IPS-20b (cell line): Measurements from ENCODE around the gene FZD2.
"Not testable (repeated sequence)": the region's sequence is repeated elsewhere in the genome, so short reads cannot be mapped to it uniquely, and the experiment has no call there.

Source experiments
- H3K27ac ChIP-seq: one replicate; pipeline ENCODE4 v1.5.1; 2013; ENCODE audit warnings: low read length
- H3K27me3 ChIP-seq: 2 replicates; pipeline ENCODE4 v1.6.1; 2013; ENCODE audit warnings: mild to moderate bottlenecking, low read length, inconsistent platforms; ENCODE audit not compliant: insufficient read depth
- H3K36me3 ChIP-seq: 2 replicates; pipeline ENCODE4 v1.6.1; 2013; ENCODE audit warnings: low read depth, mild to moderate bottlenecking, inconsistent platforms, low read length, moderate library complexity; ENCODE audit not compliant: insufficient read depth
- H3K4me1 ChIP-seq: 2 replicates; pipeline ENCODE4 v1.6.1; 2013; ENCODE audit warnings: mild to moderate bottlenecking, control low read depth, inconsistent platforms, low read length, moderate library complexity; ENCODE audit not compliant: insufficient read depth
- H3K4me3 ChIP-seq: 2 replicates; pipeline ENCODE4 v1.5.1; 2013; ENCODE audit warnings: mild to moderate bottlenecking, low read length, inconsistent platforms
- H3K9ac ChIP-seq: 2 replicates; pipeline ENCODE4 v1.6.1; 2013; ENCODE audit warnings: low read depth, mild to moderate bottlenecking, inconsistent platforms, low read length, moderate library complexity
- H3K9me3 ChIP-seq: 2 replicates; pipeline ENCODE4 v1.6.1; 2013; ENCODE audit warnings: mild to moderate bottlenecking, low read depth, low read length, inconsistent platforms; ENCODE audit not compliant: insufficient read depth

The FZD2 gene

GRCh38 chr17:44536090-44536953 is 21.0 kb upstream of the FZD2 start:
- Histone ChIP-seq H3K27ac (no peak overlapping the region), H3K9ac (no peak overlapping the region), H3K27me3 (peaks cover 49% of the 10 kb centered on the region), H3K36me3 (no peaks in the 10 kb centered on the region), H3K4me3 (no peak overlapping the region), H3K9me3 (no peaks in the 10 kb centered on the region), H3K4me1 (peaks cover 13% of the 10 kb centered on the region; the same call in 1 of the 2 replicates)

- H3K27ac ChIP-seq, H3K4me3 ChIP-seq, H3K36me3 ChIP-seq, H3K9ac ChIP-seq, H3K9me3 ChIP-seq: not testable (repeated sequence)
- Histone ChIP-seq H3K27me3 (peaks cover 64% of the 10 kb centered on the region), H3K4me1 (peaks cover 24% of the 10 kb centered on the region; the same call in 1 of the 2 replicates)
Observed at GRCh38 chr17:44537922-44538321, 19.4 kb upstream of the FZD2 start.

DNA sequence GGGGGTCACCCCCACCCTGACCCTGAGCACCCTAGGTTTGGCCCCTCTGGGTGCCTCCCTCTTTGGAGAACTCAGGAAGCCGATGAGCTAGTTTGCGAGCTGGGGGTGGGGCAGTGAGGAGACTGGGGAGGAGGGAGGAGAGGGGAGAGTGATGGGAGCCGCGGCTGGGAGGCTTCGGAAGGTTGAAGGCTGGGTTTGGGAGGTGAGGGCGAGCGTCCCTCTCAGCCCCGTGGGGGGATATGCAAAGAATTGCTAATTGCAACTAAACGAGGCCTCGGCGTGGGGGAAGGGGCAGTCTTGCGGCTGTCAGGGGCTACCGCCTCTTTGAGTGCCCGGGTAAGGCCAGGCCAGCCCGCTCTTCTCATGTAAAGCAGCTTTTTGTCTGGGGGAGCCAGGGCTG is 17.6 kb upstream of the FZD2 start:
- Histone ChIP-seq H3K4me3 (peak overlapping the region; percentile 54; the same call in 1 of the 2 replicates), H3K27ac (no peak overlapping the region), H3K4me1 (peaks cover 29% of the 10 kb centered on the region), H3K9me3 (no peaks in the 10 kb centered on the region), H3K9ac (no peak overlapping the region), H3K27me3 (peaks cover 77% of the 10 kb centered on the region), H3K36me3 (no peaks in the 10 kb centered on the region)

DNA sequence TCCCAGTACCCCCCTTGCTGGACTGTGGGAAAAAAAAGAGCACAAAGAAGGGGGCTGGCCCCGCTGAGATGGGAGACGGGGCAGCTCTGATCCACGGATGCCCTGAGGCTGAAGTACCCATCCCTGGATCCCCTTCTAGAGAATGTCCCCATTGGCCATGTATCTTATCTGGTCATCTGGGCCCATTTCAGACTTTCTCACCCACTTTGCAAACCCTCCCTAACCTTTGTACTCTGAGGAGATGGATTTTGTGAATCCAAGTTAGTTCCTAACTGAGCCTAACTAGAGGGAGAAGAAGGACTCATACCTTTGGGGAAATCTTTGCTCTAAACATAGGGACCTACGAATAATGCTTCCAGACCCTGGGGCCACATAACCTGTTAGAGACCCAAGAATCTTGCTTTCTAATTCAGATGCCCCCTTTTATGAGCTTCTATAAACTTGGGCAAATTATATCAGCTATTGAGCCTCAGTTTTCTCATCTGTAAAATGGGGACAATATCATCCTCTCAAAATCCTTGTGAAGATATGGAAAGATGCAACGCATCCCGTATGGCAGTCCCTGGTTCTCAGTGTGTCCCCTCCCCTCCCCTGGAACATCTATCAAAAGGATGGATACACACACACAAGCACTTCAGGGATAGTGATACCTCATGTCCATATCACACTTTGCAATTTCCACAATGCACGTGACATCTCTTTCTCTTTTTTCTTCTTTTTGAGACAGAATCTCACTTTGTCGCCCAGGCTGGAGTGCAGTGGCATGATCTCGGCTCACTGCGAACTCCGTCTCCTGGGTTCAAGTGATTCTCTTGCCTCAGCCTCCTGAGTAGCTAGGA is 16.8 kb upstream of the FZD2 start:
- Histone ChIP-seq H3K36me3 (no peaks in the 10 kb centered on the region), H3K4me1 (peaks cover 33% of the 10 kb centered on the region), H3K9me3 (no peaks in the 10 kb centered on the region), H3K4me3 (peak overlapping the region; percentile 54; the same call in 1 of the 2 replicates), H3K9ac (peak overlapping the region; percentile 29; the same call in 1 of the 2 replicates), H3K27me3 (peaks cover 85% of the 10 kb centered on the region), H3K27ac (no peak overlapping the region)

DNA sequence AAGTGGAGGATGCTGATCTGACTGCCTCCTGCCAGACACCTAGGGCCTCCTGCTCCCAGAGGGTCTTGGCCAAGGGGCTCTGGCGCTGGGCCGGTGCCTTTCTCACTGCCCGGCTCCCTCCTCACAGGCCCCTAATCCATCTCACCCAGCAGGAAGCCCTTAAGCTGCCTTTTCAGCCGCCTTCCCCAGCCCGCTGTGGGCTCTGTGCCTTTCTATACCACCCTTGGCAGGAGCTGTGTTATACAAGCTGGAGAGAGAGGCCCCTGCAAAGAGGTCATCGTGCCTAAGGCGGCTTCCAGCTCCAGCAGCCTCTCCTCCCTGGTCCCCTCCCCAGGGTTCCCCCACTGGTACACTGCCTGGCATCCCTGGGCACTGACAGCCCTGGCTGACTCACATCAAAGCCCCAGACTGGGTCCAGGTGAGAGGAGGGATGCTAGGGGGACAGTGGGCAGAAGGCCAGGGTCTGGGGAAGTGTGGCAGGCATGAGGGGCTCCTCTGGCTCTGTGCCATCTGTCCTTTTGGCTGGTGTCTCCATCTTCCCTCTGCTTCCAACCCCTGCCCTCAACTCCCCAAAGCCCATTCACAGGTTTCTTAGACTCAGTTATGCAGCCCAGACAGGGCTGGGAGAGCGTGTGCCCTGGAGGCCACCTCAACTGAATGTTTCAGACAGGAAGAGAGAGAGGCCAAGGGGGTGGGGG is 15.3 kb upstream of the FZD2 start:
- Histone ChIP-seq H3K4me1 (peaks cover 33% of the 10 kb centered on the region), H3K27ac (no peak overlapping the region), H3K9me3 (no peaks in the 10 kb centered on the region), H3K27me3 (peaks cover 87% of the 10 kb centered on the region), H3K36me3 (no peaks in the 10 kb centered on the region), H3K4me3 (peak overlapping the region; percentile 44), H3K9ac (no peak overlapping the region)

DNA sequence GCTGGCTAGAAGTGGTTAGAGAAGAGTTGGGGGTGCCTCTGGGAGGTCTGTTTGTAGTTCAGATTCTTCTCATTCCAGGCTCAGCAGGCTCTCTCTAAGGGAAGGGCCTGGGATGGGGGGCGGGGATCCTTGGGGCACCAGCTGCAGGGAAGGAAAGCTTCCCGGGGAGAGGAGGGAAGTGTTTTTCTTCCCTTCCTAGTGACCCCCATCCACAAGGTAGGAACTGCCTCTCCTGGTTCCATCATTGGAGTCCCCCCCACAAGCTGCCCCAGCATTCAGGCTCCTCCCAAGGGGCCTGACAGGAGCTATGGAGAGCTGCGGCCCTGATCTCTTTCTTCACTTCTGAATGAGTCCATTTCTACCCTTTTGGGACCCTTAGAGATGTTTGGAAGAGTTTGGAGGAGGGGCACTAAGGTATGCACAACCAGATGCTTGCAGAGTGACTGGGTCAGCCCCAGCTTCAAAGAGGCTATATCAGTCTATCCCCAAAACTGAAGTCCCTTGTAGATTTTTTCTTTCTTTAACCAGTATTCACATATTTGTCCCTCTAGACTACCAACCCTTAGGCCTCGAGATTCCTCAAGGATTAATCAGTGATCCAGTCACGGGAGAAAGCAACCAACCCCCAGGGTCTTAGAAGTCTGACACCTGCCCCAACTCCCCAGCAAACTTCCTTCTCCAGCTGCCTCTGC is 13.9 kb upstream of the FZD2 start:
- no peaks in the 10 kb centered on the region for H3K9me3 ChIP-seq
- peaks cover 77% of the 10 kb centered on the region for H3K27me3 ChIP-seq
- no peak overlapping the region for H3K9ac ChIP-seq
- H3K27ac ChIP-seq = no peak overlapping the region
- peaks cover 44% of the 10 kb centered on the region for H3K4me1 ChIP-seq
- H3K4me3 ChIP-seq = peak overlapping the region; percentile 46; the same call in 1 of the 2 replicates
- H3K36me3 ChIP-seq = no peaks in the 10 kb centered on the region

DNA sequence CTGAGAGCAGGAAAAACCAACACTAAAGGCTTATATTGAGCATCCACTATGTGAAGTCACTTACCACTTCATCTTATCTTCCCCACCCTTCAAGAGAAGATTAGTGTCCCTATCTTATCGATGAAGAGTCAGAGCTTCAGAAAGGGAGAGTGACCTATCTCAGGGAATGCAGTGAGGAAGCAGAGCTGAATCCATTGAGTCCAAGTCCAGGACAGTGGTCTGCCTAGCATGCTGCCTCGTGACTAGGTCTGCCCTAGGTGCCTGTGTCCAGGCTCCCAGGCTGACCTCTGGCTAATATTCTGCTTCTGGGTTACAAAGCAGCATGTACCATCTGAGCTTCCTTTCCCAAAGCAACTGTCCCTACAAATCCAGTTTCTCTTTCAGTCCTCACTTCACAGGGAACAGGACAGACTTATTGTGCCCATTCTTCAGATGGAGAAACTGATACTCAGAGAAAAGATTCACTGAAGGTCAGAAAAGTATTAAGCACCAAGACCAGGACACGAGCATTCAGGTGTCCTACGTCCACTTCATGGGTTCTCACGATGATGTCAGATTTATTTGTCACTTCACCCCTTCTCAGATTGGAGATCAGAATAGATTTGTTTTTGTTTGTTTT is 13.3 kb upstream of the FZD2 start:
- no peak overlapping the region for H3K27ac ChIP-seq
- peaks cover 49% of the 10 kb centered on the region for H3K4me1 ChIP-seq
- no peak overlapping the region for H3K9ac ChIP-seq

DNA sequence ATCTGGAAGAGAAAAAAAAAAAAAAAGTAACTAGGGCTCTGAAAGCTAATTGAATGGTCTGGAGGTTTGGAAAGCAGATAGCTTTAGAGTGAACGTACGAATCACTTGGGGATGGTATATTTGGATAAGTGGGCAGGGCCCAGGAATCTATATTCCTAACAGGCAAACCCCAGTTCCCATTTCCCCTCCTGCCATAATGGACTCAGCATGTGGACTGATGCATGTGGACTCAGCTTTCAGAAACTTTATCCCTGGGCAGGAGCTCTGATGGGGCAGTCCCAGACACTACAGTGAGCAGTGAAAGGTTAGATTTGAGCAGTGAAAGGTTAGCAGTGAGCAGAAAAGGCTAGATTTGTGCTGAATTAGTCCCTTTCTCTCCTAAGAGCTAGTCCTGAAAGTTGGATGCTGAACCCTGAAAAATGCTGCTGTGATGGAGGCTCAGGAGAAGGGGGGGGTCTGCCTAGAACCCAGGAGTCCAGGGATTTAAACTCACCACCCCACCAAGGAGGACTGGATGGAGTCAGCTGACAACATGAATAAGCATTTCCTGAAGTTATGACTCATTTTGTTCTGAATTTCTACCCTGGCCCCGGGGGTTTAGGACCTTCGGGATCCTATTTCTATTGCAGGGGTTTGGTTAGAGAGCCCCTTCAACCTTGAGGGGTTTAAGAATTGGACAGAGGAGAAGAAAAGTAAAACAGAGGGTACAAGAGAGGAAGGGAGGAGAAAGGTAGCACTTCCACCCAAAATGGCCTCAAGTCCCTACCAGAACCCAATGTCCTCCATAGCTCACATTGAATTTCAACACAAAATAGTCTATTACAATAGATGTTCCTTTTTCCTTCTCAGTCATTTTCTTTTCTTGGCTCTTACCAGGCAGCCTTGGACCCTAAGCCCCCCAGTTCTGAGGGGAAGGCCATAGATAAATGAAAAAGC is 10.3 kb upstream of the FZD2 start:
- H3K27me3 ChIP-seq = peaks cover 66% of the 10 kb centered on the region
- H3K9me3 ChIP-seq = no peaks in the 10 kb centered on the region
- H3K36me3 ChIP-seq = no peaks in the 10 kb centered on the region
- peak overlapping the region; percentile 62; the same call in 1 of the 2 replicates for H3K9ac ChIP-seq
- H3K27ac ChIP-seq = no peak overlapping the region
- H3K4me1 ChIP-seq = peaks cover 49% of the 10 kb centered on the region
- peak overlapping the region; percentile 15; the same call in 1 of the 2 replicates for H3K4me3 ChIP-seq

More for the DNA sequence above, 13.3 kb upstream of the FZD2 start:
- Histone ChIP-seq H3K4me3 (peak overlapping the region; percentile 46; the same call in 1 of the 2 replicates), H3K36me3 (no peaks in the 10 kb centered on the region), H3K9me3 (no peaks in the 10 kb centered on the region), H3K27me3 (peaks cover 70% of the 10 kb centered on the region)

GRCh38 chr17:44547625-44548267 is 9.5 kb upstream of the FZD2 start:
- Histone ChIP-seq H3K9me3 (no peaks in the 10 kb centered on the region), H3K4me3 (peak overlapping the region; percentile 15; the same call in 1 of the 2 replicates), H3K36me3 (no peaks in the 10 kb centered on the region), H3K9ac (peak overlapping the region; percentile 62; the same call in 1 of the 2 replicates), H3K4me1 (peaks cover 43% of the 10 kb centered on the region), H3K27me3 (peaks cover 65% of the 10 kb centered on the region), H3K27ac (peak overlapping the region; percentile 4)
